Forelimb muscle (tissue), 1 donor: ENCODE data around the gene SMIM28. TPM values are rescaled to one million over a fixed set of nuclear protein-coding genes. Genes with fewer than 3 reads are reported as not detected.

Source experiments
- DNase-seq: peaks from one replicate; pipeline ENCODE4 v3.0.0-alpha.2; 2013; ENCODE audit warnings: low read depth
- polyA plus RNA-seq: library from polyadenylated mRNA; unstranded; fragments of 120-200 nt; gene quantifications from one replicate; pipeline ENCODE4 v1.2.1, GENCODE V29; 2013; ENCODE audit not compliant: insufficient read length

The SMIM28 gene
- polyA plus RNA-seq, 1 donor, result not detected

DNA sequence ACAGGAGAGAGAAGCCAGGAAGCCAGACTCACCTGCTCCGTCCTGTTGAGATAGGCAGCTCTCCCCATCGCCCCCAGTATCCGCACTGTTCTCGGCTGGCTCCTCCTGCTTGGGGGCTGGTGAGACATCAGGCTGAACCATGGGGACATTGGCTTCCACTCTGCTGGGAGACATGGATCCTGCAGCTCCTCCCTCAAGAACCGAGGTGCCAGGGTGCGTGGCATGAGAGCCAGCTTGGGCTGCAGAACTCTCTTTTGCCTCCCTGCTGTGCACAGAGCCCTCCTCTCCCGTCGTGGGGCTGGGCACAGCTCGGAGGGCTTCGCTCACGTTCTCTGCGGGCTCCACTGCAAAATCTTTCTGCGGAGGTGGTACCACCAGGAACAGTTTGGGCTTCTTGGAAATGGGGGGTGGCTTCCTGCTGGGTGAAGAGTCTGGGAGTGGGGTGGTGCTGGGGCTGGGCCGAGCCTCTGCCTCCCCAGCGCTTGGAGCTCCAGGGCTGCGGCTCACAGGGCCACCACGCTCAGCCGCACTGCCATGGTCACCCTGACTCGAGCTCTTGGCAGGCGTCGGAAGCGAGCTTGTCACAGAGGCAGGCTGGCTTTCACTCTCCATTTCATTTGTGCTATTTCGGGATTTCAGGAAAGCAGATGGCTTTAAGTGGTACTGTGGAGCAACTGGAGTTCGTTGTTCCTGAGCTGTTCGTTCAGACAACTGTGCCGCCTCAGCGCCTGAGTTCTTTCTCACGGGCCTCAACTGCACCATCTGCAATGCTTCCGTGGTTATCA, 52.8 kb downstream of the SMIM28 start:
- DNase-seq, result no peak

DNA sequence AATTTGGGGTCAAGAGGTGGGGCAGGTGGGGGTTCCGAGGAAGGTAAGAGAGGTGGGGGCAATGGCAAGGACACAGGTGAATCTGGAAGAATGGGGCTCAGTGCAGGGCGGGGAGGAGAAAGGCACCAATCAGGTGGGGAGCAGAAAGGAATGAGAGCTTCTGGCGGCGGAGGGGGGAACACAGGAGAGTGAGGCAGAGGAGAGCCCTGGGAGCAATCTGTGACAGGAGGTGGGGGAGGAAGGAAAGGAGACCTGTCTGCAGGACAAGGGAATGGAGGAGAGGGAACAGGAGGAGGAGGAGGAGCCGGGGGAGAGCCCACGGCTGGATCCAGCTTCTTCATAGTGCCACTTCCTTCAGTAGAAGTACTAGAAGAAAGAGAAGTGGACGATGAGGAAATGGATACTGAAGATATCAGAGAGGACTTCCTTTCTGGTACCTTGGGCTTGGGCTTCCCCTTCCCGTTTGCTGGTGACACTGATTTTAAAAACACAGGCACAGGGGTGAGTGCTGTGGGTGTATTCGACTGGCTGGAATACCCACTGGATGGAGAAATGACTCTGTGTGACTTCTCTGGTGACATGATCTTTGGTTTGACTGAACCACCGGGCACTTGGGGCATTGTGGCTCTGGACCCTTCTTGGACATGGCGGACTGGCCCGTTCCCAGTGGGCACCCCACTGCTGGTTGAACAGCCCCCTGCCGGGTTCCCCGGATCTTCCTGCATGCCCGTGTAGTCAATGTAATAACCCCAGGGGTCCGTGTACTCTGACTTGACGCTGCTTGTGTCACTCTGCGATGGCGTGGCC, 53.8 kb downstream of the SMIM28 start:
- no peak for DNase-seq

DNA sequence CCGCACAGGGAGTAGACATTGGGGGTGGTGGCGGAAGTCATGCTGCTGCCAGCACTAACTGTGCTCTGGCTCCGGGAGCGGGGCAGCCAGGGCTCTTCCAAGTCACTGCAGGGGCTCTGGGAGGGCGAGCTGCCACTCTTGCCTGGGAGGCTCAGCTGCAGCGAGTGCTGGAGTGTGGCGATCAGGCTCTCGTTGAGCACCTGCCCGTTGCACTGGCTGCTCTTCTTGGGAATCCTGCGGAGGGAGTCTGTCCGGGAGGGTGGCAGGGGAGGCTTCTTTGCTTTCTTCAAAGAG, 54.3 kb downstream of the SMIM28 start:
- no peak for DNase-seq

Other genes starting within 250 kb of the SMIM28 start
- gene ARFGEF3, start 216.0 kb upstream of the SMIM28 start, polyA plus RNA-seq, result 1.7 TPM
- gene PBOV1, start 159.4 kb upstream of the SMIM28 start, polyA plus RNA-seq, result not detected
- gene HEBP2, start 26.3 kb downstream of the SMIM28 start, polyA plus RNA-seq, result 46.7 TPM
- 23.6 TPM for gene NHSL1, start 121.6 kb downstream of the SMIM28 start, polyA plus RNA-seq